ENCODE measurements around the gene MCTP2.

The MCTP2 gene

GRCh38 chr15:94205366-94205765, 26.0 kb upstream of the MCTP2 start:
- peak; percentile 50 to 75 for DNase-seq (ENCODE audit: low read depth in 1 of 2, low spot score in 1 of 2)
- Histone ChIP-seq H3K27me3 (ENCODE audit: insufficient read depth, poor library complexity, severe bottlenecking) (no peaks in the 10 kb centered on the region), H3K27ac (replicated peaks) (peak overlapping the region; percentile 89), H3K4me3 (replicated peaks; ENCODE audit: insufficient read depth, low read length) (no peak overlapping the region)
- TF ChIP-seq SPI1 (IDR thresholded peaks at IDR 0.05; ENCODE audit: borderline replicate concordance, low read depth) (no peak), CTCF (IDR thresholded peaks at IDR 0.05; ENCODE audit: insufficient read depth, low read length) (no peak), POLR2AphosphoS5 (IDR thresholded peaks at IDR 0.05; ENCODE audit: low read depth) (0 out of 2 replicates have a peak, but pooled peaks have one; percentile 35), GABPA (IDR thresholded peaks at IDR 0.05; ENCODE audit: low read depth) (no peak)

DNA sequence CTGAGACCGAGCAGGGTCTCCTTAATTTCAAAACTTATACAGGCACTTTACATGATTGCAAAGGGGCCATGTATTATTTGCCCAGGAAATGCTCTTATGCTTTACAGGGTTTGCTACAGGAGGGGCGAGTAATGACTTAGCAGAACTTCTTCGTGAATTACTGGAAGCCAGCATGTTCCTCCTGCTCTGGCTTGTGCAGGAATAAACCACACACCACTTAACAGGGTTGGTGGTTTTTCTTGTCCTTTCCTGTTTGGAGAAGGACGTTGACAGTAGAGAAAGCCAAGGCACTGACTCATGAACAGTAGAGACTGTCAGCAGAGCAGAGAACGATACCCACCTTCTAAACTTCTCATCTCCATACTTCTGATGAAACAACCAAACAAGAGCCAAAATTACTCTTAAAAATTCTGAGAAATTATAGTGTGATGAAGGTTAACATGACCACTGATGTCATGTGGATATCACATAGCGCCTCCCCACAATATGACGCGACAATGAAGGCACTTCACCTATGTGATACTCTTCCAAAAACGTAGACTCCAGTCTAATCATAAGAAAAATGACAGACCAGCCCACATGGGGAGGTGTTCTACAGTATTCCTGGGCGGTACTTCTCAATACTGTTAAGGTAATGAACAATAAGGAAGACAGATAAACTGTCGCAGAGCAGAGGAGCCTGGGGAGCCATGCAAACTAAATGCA, 24.7 kb upstream of the MCTP2 start:
- Histone ChIP-seq H3K27ac (replicated peaks) (peak overlapping the region; percentile 89), H3K27me3 (ENCODE audit: insufficient read depth, poor library complexity, severe bottlenecking) (no peaks in the 10 kb centered on the region), H3K4me3 (replicated peaks; ENCODE audit: insufficient read depth, low read length) (no peak overlapping the region)
- peak; percentile 86 for TF ChIP-seq POLR2AphosphoS5 (IDR thresholded peaks at IDR 0.05; ENCODE audit: low read depth)
- TF ChIP-seq GABPA (IDR thresholded peaks at IDR 0.05; ENCODE audit: low read depth), result no peak
- TF ChIP-seq CTCF (IDR thresholded peaks at IDR 0.05; ENCODE audit: insufficient read depth, low read length), result no peak
- no peak for TF ChIP-seq SPI1 (IDR thresholded peaks at IDR 0.05; ENCODE audit: borderline replicate concordance, low read depth)
- no peak for TF ChIP-seq REST (IDR thresholded peaks at IDR 0.05; ENCODE audit: insufficient replicate concordance, low read depth)
- peak in 1 of 2 experiments; percentile 94 for DNase-seq (ENCODE audit: low read depth in 1 of 2, low spot score in 1 of 2)

DNA sequence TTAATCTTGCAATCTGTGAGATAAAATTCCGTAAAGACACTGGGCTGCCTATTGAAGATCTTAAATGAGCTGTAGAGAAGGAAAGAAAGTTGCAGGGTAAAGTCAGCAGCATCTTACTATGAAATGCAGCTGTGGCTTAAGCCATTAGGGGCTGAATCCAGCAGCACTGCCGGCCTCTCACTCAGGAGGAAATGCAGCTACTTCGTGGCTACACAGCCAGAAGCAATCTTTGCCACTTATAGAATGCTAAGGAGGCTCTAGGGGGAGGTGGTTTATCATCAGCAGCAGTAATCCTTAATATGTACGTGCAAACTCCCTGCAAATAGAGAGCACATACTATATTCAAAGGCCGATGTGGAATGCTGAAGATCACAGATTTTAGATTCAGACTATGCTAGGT, 19.1 kb upstream of the MCTP2 start:
- no peak for TF ChIP-seq GABPA (IDR thresholded peaks at IDR 0.05; ENCODE audit: low read depth)
- no peak for TF ChIP-seq CTCF (IDR thresholded peaks at IDR 0.05; ENCODE audit: insufficient read depth, low read length)
- no peak for TF ChIP-seq REST (IDR thresholded peaks at IDR 0.05; ENCODE audit: insufficient replicate concordance, low read depth)
- TF ChIP-seq POLR2AphosphoS5 (IDR thresholded peaks at IDR 0.05; ENCODE audit: low read depth), result no peak
- TF ChIP-seq SPI1 (IDR thresholded peaks at IDR 0.05; ENCODE audit: borderline replicate concordance, low read depth), result no peak
- no peaks in the 10 kb centered on the region for H3K27me3 ChIP-seq (ENCODE audit: insufficient read depth, poor library complexity, severe bottlenecking)
- H3K4me3 ChIP-seq (replicated peaks; ENCODE audit: insufficient read depth, low read length), result no peak overlapping the region
- no peak overlapping the region for H3K27ac ChIP-seq (replicated peaks)
- no peak for DNase-seq (ENCODE audit: low read depth in 1 of 2, low spot score in 1 of 2)
